ENCODE results near the gene CCDC27. TPM values are rescaled to one million over a fixed set of nuclear protein-coding genes. Genes with fewer than 3 reads are reported as not detected.

Gene CCDC27
- total RNA-seq, 1 experiment from 2014 or later, result not detected

DNA sequence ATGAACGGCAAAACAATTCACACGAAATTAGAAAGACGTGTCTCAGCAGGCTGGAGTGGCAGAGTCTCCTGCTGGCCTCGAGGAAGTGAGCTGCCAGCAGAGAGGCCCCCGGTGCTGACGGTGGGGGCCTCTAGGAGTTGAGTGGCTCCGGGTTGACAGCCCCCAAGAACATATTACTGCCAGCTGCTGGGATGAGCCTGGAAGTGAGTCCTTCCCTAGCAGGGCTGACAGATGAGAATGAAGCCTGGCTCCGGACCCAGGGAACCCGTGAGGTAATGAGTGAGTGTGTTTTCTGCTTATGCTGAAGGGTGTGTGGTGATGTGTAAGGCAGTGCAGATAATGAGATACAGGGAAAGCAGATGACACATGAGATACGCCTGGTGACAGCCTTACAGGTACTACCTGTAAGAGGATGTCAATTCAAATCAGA, 67.5 kb downstream of the CCDC27 start:
- H3K36me3 ChIP-seq (ENCODE audit: control insufficient read depth, insufficient read depth, low read length), result no peaks in the 10 kb centered on the region
- H3K4me3 ChIP-seq (ENCODE audit: low read depth in 2 of 2, low read length in 2 of 2), result no peak overlapping the region
- no peak for TF ChIP-seq CTCF (IDR thresholded peaks at IDR 0.05)
- no peak for TF ChIP-seq REST (IDR thresholded peaks at IDR 0.05; ENCODE audit: insufficient read depth in 1 of 2, low read depth in 2 of 2, low read length in 1 of 2)
- no peak for TF ChIP-seq TCF7L2 (IDR thresholded peaks at IDR 0.05; ENCODE audit: low read depth, low read length)
- TF ChIP-seq SIN3A (IDR thresholded peaks at IDR 0.05; ENCODE audit: borderline replicate concordance, insufficient read depth, low read depth, low read length), result no peak
- TF ChIP-seq POLR2AphosphoS5 (IDR thresholded peaks at IDR 0.05; ENCODE audit: low read depth, low read length), result no peak
- no peaks in the 10 kb centered on the region for H3K9me3 ChIP-seq (ENCODE audit: control insufficient read depth, insufficient read depth, low read depth, low read length)
- no TSS peak for BruUV-seq (replicated peaks)
- POLR2A ChIA-PET, result no interaction called here
- H3K27me3 ChIP-seq (ENCODE audit: control insufficient read depth, insufficient read depth, low read length), result no peaks in the 10 kb centered on the region
- in situ Hi-C loops (cut with HindIII; ENCODE audit: low pct_unique_long_range_greater_than_20kb, low sequenced_read_pairs), result no loop called here
- no peaks in the 10 kb centered on the region for H3K4me1 ChIP-seq (ENCODE audit: control insufficient read depth, insufficient read depth, low read length)
- H3K27ac ChIP-seq (ENCODE audit: low read length), result no peak overlapping the region
- CTCF ChIA-PET, result no interaction called here
- intact Hi-C loops (cut with micrococcal nuclease; ENCODE audit: unreplicated experiment), result no loop called here
- DNase-seq (ENCODE audit: low read depth, low spot score) (no peak), ATAC-seq (no peak)

DNA sequence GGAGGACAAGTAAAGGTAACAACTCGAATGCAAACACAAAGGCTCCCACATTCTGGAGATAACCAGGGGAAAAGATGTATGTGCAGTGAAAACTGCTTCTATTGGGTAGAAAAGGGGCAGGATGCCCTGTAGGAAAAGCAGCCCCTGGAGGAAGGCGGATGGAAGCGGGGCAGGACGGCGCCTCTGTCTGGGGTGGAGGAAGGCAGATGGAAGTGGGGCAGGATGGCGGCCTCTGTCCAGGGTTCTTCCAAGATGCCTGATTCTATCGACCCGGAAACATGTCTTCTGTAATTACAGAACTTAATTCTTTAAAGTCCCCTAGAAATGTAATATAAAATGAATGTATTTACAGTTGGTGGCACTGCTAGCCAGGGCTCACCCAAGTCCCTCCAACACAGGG, 68.1 kb downstream of the CCDC27 start:
- Histone ChIP-seq H3K9me3 (ENCODE audit: control insufficient read depth, insufficient read depth, low read depth, low read length) (no peaks in the 10 kb centered on the region), H3K4me1 (ENCODE audit: control insufficient read depth, insufficient read depth, low read length) (no peaks in the 10 kb centered on the region), H3K36me3 (ENCODE audit: control insufficient read depth, insufficient read depth, low read length) (no peaks in the 10 kb centered on the region), H3K27me3 (ENCODE audit: control insufficient read depth, insufficient read depth, low read length) (no peaks in the 10 kb centered on the region), H3K4me3 (ENCODE audit: low read depth in 2 of 2, low read length in 2 of 2) (no peak overlapping the region), H3K27ac (ENCODE audit: low read length) (no peak overlapping the region)
- no peak for DNase-seq (ENCODE audit: low read depth, low spot score)
- in situ Hi-C loops (cut with HindIII; ENCODE audit: low pct_unique_long_range_greater_than_20kb, low sequenced_read_pairs), result no loop called here
- ATAC-seq, result no peak
- TF ChIP-seq CTCF (IDR thresholded peaks at IDR 0.05) (no peak), REST (IDR thresholded peaks at IDR 0.05; ENCODE audit: insufficient read depth in 1 of 2, low read depth in 2 of 2, low read length in 1 of 2) (no peak), TCF7L2 (IDR thresholded peaks at IDR 0.05; ENCODE audit: low read depth, low read length) (no peak)
- ChIA-PET POLR2A (no interaction called here), CTCF (no interaction called here)
- no TSS peak for BruUV-seq (replicated peaks)
- intact Hi-C loops (cut with micrococcal nuclease; ENCODE audit: unreplicated experiment), result no loop called here
